ENCODE data around the gene SYNDIG1.

DNA sequence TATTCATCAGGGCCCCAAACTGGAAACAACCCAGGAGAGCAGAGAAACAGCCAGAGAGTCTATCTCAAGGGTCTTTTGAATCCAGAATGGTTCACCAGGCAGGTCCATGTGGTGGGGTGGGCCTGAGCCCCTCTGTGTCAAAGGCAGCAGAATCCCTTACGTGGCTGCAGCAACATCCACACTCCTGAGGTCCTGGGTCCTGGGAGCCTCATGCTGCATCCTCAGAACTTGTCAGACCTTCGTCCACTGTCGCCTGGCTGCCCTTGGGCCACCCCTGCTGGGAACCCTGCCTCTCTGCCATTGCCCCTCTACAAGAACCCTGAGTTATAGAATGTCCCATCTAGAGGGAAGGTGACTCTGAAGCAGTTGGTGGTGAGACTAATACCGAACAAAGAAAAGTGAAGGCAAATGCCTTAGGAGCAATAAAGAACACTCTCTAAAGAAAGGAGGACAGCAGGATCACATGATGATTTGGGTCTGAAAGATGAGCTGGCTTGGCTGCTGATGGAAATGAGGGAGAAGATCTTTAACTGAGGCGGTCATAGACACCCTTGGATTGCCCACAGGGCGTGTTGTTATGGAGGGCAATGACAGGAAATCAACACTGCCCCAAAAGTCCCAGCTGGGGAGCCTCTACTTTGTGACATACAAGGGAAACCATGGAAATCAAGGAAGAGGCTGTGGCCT is 161.2 kb downstream of the SYNDIG1 start:
- TF ChIP-seq, protein P1, sequence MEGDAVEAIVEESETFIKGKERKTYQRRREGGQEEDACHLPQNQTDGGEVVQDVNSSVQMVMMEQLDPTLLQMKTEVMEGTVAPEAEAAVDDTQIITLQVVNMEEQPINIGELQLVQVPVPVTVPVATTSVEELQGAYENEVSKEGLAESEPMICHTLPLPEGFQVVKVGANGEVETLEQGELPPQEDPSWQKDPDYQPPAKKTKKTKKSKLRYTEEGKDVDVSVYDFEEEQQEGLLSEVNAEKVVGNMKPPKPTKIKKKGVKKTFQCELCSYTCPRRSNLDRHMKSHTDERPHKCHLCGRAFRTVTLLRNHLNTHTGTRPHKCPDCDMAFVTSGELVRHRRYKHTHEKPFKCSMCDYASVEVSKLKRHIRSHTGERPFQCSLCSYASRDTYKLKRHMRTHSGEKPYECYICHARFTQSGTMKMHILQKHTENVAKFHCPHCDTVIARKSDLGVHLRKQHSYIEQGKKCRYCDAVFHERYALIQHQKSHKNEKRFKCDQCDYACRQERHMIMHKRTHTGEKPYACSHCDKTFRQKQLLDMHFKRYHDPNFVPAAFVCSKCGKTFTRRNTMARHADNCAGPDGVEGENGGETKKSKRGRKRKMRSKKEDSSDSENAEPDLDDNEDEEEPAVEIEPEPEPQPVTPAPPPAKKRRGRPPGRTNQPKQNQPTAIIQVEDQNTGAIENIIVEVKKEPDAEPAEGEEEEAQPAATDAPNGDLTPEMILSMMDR (IDR thresholded peaks at IDR 0.05) = no peak
- no peak for TF ChIP-seq POLR2A (IDR thresholded peaks at IDR 0.05)
